ENCODE measurements around the gene DRD4. TPM values are rescaled to one million over a fixed set of nuclear protein-coding genes. Genes with fewer than 3 reads are reported as not detected.
A peak's percentile ranks its signal among the peaks of the same experiment; 100 is the strongest.

Gene DRD4
- total RNA-seq, 1 experiment from 2014 or later: 0.11 TPM

DNA sequence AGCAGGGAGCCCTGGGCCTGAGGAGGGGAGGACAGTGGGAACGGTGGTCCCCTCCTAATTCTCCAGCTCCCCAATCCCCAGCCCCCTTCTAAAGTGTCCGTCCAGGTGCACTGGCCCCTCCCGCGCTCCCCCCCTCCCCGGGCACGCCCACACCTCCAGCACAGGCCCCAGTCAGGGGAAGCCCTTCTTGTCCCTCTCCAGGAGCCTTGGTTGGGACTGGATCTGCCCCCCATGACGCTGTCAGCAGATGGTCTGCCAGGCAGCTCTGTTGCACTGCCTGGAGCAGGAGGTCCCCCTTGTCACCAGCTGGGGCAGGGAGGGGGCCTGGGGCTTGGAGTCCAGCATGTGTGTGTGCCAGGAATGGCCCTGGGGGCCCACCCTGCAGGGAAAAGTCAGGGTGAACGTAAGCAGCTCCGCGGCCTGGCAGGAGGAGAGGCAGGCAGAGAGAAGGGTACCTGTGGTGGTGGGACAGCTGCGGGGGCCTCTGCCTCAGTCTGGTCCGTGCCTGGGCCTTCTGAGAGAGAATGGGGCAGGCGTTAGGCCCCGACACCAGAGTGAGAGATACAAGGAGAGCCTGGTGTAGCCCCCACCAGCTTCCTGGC is 22.9 kb upstream of the DRD4 start:
- peak overlapping the region; percentile 67 for H3K27ac ChIP-seq (ENCODE audit: low read length)
- peak overlapping the region; percentile 96 for H3K4me2 ChIP-seq (ENCODE audit: low read length)
- peaks cover 8% of the 10 kb centered on the region; the same call in 1 of the 2 replicates for H3K79me2 ChIP-seq (ENCODE audit: low read length)
- peaks cover 7% of the 10 kb centered on the region for H3F3A ChIP-seq (ENCODE audit: low read length, unreplicated experiment)
- peaks cover 18% of the 10 kb centered on the region for H4K20me1 ChIP-seq (ENCODE audit: low read length)
- H3K4me1 ChIP-seq (ENCODE audit: insufficient read depth, low read length): peaks cover 28% of the 10 kb centered on the region
- 0 out of 2 replicates have a peak overlapping the region, but pooled peaks have one; percentile 7 for H3K9ac ChIP-seq (ENCODE audit: low read length)
- peak; percentile 0; the same call in 1 of the 2 replicates for ATAC-seq
- DNase-seq: peak; percentile 16
- ChIA-PET CTCF (no interaction called here), POLR2A (ENCODE audit: unreplicated experiment) (interaction anchor here (0.5 to 0.7 kb wide), 4 partner anchors 29 to 162 kb away, joined by 3 to 16 read pairs (median 8); partner anchors contain the start of gene PHRF1)
- H3K36me3 ChIP-seq (ENCODE audit: low read depth, low read length): peaks cover 23% of the 10 kb centered on the region
- H3K9me2 ChIP-seq (replicated peaks; ENCODE audit: low read length): no peaks in the 10 kb centered on the region
- no peak for TF ChIP-seq EZH2phosphoT487 (IDR thresholded peaks at IDR 0.05; ENCODE audit: borderline replicate concordance, low read length)
- TF ChIP-seq, protein P1, sequence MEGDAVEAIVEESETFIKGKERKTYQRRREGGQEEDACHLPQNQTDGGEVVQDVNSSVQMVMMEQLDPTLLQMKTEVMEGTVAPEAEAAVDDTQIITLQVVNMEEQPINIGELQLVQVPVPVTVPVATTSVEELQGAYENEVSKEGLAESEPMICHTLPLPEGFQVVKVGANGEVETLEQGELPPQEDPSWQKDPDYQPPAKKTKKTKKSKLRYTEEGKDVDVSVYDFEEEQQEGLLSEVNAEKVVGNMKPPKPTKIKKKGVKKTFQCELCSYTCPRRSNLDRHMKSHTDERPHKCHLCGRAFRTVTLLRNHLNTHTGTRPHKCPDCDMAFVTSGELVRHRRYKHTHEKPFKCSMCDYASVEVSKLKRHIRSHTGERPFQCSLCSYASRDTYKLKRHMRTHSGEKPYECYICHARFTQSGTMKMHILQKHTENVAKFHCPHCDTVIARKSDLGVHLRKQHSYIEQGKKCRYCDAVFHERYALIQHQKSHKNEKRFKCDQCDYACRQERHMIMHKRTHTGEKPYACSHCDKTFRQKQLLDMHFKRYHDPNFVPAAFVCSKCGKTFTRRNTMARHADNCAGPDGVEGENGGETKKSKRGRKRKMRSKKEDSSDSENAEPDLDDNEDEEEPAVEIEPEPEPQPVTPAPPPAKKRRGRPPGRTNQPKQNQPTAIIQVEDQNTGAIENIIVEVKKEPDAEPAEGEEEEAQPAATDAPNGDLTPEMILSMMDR (conservative IDR thresholded peaks at IDR 0.05; ENCODE audit: low read depth, low read length): no peak
- peak overlapping the region; percentile 79 for H3K4me3 ChIP-seq (ENCODE audit: low read length)
- H3K9me3 ChIP-seq (ENCODE audit: low read length): no peaks in the 10 kb centered on the region
- no peaks in the 10 kb centered on the region for H3K27me3 ChIP-seq (ENCODE audit: low read length)
- intact Hi-C loops (cut with micrococcal nuclease): loop anchor here (10.0 kb wide), 1 partner anchor 49 kb away; the partner anchor contains the start of genes LMNTD2 and RASSF7
- H2AFZ ChIP-seq (ENCODE audit: low read length): no peak overlapping the region
- no TSS peak for BruUV-seq (replicated peaks)

DNA sequence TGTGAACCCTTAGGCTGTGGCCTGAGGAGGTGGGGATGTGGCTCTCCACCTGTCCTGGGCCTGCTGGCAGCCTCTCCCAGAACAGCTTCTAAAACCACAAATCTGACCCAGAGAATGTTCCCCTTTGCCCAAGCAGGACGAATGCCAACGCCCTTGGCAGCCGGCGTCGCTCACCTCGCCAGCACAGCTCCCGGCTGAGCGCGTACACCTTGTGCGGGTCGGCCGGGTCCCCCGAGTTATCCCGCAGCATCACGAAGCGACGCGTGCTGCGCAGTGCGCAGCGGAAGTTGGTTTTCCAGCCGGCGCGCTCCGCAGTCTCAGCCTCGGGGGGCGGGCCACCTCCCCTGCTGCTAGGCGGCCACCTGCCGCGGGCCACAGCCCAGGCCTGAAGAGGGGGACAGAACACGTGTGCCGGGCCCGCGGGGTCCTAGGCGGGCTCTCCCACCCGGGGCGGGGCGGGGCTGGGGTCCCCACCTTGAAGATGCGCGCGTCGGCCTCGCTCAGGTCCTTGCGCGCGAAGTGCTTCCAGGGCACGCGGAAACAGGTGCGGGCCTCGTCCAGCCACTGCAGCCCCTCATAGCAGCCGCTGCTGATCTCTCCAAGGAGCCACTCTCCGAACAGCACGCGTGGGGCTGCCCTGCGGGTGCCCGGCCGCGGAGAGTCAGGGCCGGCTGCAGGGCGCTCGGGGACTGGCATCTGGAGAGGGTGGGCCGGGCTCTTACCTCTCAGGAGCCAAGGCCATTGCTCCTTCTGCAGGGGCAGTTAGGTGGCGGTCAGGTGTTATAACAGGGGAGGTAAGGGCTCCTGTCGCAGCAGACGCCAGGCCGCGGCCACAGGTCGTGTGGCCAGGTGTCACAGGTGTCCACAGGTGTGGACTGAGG is 22.2 kb upstream of the DRD4 start:
- H3K36me3 ChIP-seq (ENCODE audit: low read depth, low read length): peaks cover 23% of the 10 kb centered on the region
- intact Hi-C loops (cut with micrococcal nuclease): loop anchor here (10.0 kb wide), 1 partner anchor 50 kb away; the partner anchor contains the start of genes LMNTD2 and RASSF7

More for the DNA sequence above, 22.2 kb upstream of the DRD4 start:
- Histone ChIP-seq H3F3A (ENCODE audit: low read length, unreplicated experiment) (peaks cover 7% of the 10 kb centered on the region), H3K79me2 (ENCODE audit: low read length) (peaks cover 8% of the 10 kb centered on the region; the same call in 1 of the 2 replicates), H3K9me2 (replicated peaks; ENCODE audit: low read length) (no peaks in the 10 kb centered on the region), H3K27ac (ENCODE audit: low read length) (peak overlapping the region; percentile 67), H3K4me3 (ENCODE audit: low read length) (peak overlapping the region; percentile 79), H4K20me1 (ENCODE audit: low read length) (peaks cover 18% of the 10 kb centered on the region), H3K9me3 (ENCODE audit: low read length) (no peaks in the 10 kb centered on the region), H3K27me3 (ENCODE audit: low read length) (no peaks in the 10 kb centered on the region), H3K9ac (ENCODE audit: low read length) (peak overlapping the region; percentile 65), H3K4me1 (ENCODE audit: insufficient read depth, low read length) (peaks cover 28% of the 10 kb centered on the region), H3K4me2 (ENCODE audit: low read length) (peak overlapping the region; percentile 96), H2AFZ (ENCODE audit: low read length) (no peak overlapping the region)
- peak; percentile 77 for DNase-seq
- CTCF ChIA-PET: no interaction called here
- no peak for TF ChIP-seq EZH2phosphoT487 (IDR thresholded peaks at IDR 0.05; ENCODE audit: borderline replicate concordance, low read length)
- TF ChIP-seq, protein P1 (conservative IDR thresholded peaks at IDR 0.05; ENCODE audit: low read depth, low read length): no peak
- no peak for TF ChIP-seq EZH2 (IDR thresholded peaks at IDR 0.05; ENCODE audit: low read length, unreplicated experiment)
- peak; percentile 24 for ATAC-seq
- POLR2A ChIA-PET (ENCODE audit: unreplicated experiment): interaction anchor here (0.5 to 0.7 kb wide), 5 partner anchors 29 to 161 kb away, joined by 3 to 16 read pairs (median 6); partner anchors contain the start of gene PHRF1
- BruUV-seq (replicated peaks): no TSS peak
